ENCODE measurements around the gene SLC26A8. TPM values are rescaled to one million over a fixed set of nuclear protein-coding genes. Genes with fewer than 3 reads are reported as not detected.

SLC26A8 gene
- total and polyA plus RNA-seq, 2 of the 13 experiments (the other 11 are each of a cell fraction or from before 2014, with no cell fraction given): 0.46 TPM; not detected in 1

DNA sequence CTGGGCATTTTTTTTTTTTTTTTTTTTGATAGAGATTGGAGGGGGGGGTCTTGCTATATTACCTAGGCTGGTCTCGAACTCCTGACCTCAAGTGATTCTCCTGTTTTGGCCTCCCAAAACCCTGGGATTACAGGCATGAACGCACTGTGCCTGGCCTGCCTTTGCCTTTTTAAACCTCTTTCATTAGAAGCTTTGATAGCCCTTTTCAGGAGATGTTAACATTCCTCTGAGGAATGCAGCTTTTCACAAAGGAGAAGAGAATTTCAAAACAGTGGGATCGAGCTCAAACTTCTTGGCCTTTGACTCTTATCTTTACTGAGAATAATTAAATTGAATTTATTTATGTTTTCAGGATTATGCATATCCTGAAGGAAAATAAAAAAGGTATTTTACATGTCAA is 31.3 kb downstream of the SLC26A8 start:
- ChIA-PET POLR2A (interaction anchor here (0.6 kb wide), 1 partner anchor 556 kb away, joined by 3 read pairs; no protein-coding TSS in a partner anchor), CTCF (ENCODE audit: low intra/inter-chr PET ratio, low total read pairs) (no interaction called here)
- peaks cover 0 to 25% of the 10 kb centered on the region in 2 experiments; a peak in 3 of 5 replicates for H3K27me3 ChIP-seq (ENCODE audit: control insufficient read depth in 1 of 2, insufficient read depth in 2 of 2, low read length in 2 of 2)
- no peak overlapping the region for H3K9ac ChIP-seq (ENCODE audit: insufficient read depth, low read depth, low read length)
- H3K4me1 ChIP-seq (ENCODE audit: insufficient read depth, low read length): no peaks in the 10 kb centered on the region
- H3K9me3 ChIP-seq (ENCODE audit: low read length): no peaks in the 10 kb centered on the region
- in situ Hi-C loops (cut with HindIII; ENCODE audit: extremely low pct_ligation_motif_present, low pct_unique_long_range_greater_than_20kb): no loop called here
- H3K27ac ChIP-seq (ENCODE audit: extremely low read length, insufficient read depth, low read length): no peak overlapping the region
- H2AFZ ChIP-seq (ENCODE audit: low read length): no peak overlapping the region
- intact Hi-C loops (cut with micrococcal nuclease; ENCODE audit: unreplicated experiment): no loop called here
- ATAC-seq: no peak
- no peak overlapping the region for H3K4me3 ChIP-seq (replicated peaks in 1 of 3; ENCODE audit: insufficient read depth in 1 of 3, low read depth in 2 of 3, low read length in 3 of 3)
- H4K20me1 ChIP-seq (ENCODE audit: insufficient read depth, low read length): no peaks in the 10 kb centered on the region
- FAIRE-seq: no peak
- H3K79me2 ChIP-seq (ENCODE audit: insufficient read depth, low read length): no peaks in the 10 kb centered on the region
- 15% methylated on average over 3 of the region's 3 CpGs for WGBS (ENCODE audit: low lambda C conversion rate)
- H3K4me2 ChIP-seq (ENCODE audit: low read depth, low read length): no peak overlapping the region
- BruUV-seq (replicated peaks): no TSS peak
- H3K36me3 ChIP-seq (replicated peaks in 1 of 2; ENCODE audit: control insufficient read depth in 1 of 2, insufficient read depth in 2 of 2, low read length in 2 of 2): no peaks in the 10 kb centered on the region
- no peak for DNase-seq (ENCODE audit: low spot score)
- TF ChIP-seq YEATS4 (CRISPR knock-in tag; IDR thresholded peaks at IDR 0.05; ENCODE audit: borderline replicate concordance) (no peak), SMAD3 (CRISPR knock-in tag; IDR thresholded peaks at IDR 0.05) (no peak), ZC3H4 (CRISPR knock-in tag; IDR thresholded peaks at IDR 0.05; ENCODE audit: borderline replicate concordance) (no peak), ZFP36L1 (CRISPR knock-in tag; IDR thresholded peaks at IDR 0.05) (no peak), HOXA3 (CRISPR knock-in tag; IDR thresholded peaks at IDR 0.05) (no peak), STAG1 (CRISPR knock-in tag; IDR thresholded peaks at IDR 0.05) (no peak), ZNF343 (CRISPR knock-in tag; IDR thresholded peaks at IDR 0.05) (no peak), SALL1 (CRISPR knock-in tag; IDR thresholded peaks at IDR 0.05) (no peak), MED13 (CRISPR knock-in tag; IDR thresholded peaks at IDR 0.05) (no peak), MIER3 (CRISPR knock-in tag; IDR thresholded peaks at IDR 0.05; ENCODE audit: borderline replicate concordance) (no peak), REL (CRISPR knock-in tag; conservative IDR thresholded peaks at IDR 0.05) (no peak), ZNF326 (CRISPR knock-in tag; IDR thresholded peaks at IDR 0.05; ENCODE audit: borderline replicate concordance) (no peak), DR1 (CRISPR knock-in tag; IDR thresholded peaks at IDR 0.05) (no peak), FOXA1 (IDR thresholded peaks at IDR 0.05) (no peak), FOXA1 (CRISPR knock-in tag; IDR thresholded peaks at IDR 0.05) (no peak), ZBTB10 (CRISPR knock-in tag; IDR thresholded peaks at IDR 0.05; ENCODE audit: borderline replicate concordance) (no peak), HIVEP1 (CRISPR knock-in tag; IDR thresholded peaks at IDR 0.05) (no peak), ZNF367 (CRISPR knock-in tag; IDR thresholded peaks at IDR 0.05; ENCODE audit: borderline replicate concordance) (no peak)
- TF ChIP-seq, protein P1, sequence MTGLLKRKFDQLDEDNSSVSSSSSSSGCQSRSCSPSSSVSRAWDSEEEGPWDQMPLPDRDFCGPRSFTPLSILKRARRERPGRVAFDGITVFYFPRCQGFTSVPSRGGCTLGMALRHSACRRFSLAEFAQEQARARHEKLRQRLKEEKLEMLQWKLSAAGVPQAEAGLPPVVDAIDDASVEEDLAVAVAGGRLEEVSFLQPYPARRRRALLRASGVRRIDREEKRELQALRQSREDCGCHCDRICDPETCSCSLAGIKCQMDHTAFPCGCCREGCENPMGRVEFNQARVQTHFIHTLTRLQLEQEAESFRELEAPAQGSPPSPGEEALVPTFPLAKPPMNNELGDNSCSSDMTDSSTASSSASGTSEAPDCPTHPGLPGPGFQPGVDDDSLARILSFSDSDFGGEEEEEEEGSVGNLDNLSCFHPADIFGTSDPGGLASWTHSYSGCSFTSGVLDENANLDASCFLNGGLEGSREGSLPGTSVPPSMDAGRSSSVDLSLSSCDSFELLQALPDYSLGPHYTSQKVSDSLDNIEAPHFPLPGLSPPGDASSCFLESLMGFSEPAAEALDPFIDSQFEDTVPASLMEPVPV (CRISPR knock-in tag; IDR thresholded peaks at IDR 0.05): no peak
- TF ChIP-seq, protein P2, sequence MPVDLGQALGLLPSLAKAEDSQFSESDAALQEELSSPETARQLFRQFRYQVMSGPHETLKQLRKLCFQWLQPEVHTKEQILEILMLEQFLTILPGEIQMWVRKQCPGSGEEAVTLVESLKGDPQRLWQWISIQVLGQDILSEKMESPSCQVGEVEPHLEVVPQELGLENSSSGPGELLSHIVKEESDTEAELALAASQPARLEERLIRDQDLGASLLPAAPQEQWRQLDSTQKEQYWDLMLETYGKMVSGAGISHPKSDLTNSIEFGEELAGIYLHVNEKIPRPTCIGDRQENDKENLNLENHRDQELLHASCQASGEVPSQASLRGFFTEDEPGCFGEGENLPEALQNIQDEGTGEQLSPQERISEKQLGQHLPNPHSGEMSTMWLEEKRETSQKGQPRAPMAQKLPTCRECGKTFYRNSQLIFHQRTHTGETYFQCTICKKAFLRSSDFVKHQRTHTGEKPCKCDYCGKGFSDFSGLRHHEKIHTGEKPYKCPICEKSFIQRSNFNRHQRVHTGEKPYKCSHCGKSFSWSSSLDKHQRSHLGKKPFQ (CRISPR knock-in tag; IDR thresholded peaks at IDR 0.05; ENCODE audit: insufficient replicate concordance): no peak
